Liver (tissue), 9 donors: ENCODE data around the gene SGCD. TPM values are rescaled to one million over a fixed set of nuclear protein-coding genes. Genes with fewer than 3 reads are reported as not detected.

Experiments
- DNase-seq: peaks from one replicate; pipeline ENCODE4 v3.0.0-alpha.2; 2017; ENCODE audit warnings: low spot score
- H3K27ac ChIP-seq, 2 donors: one replicate each; pipeline ENCODE4 v1.7.0; 2013; ENCODE audit warnings: inconsistent platforms in 2 of 2, low read length in 2 of 2, control low read depth in 1 of 2, low read depth in 1 of 2, mild to moderate bottlenecking in 1 of 2
- H3K27me3 ChIP-seq, 4 donors: one replicate each; pipeline versions ENCODE4 v1.6.1 to v1.7.0; 2013; ENCODE audit warnings: low read length in 3 of 4, inconsistent platforms in 1 of 4, mild to moderate bottlenecking in 1 of 4, moderate library complexity in 1 of 4; ENCODE audit not compliant: control insufficient read depth in 4 of 4, insufficient read depth in 4 of 4
- H3K36me3 ChIP-seq, 4 donors: one replicate each; pipeline versions ENCODE4 v1.6.1 to v1.7.0; 2013; ENCODE audit warnings: low read length in 3 of 4, mild to moderate bottlenecking in 3 of 4, low read depth in 1 of 4, moderate library complexity in 1 of 4; ENCODE audit not compliant: control insufficient read depth in 4 of 4, insufficient read depth in 3 of 4
- H3K4me1 ChIP-seq, 4 donors: one replicate each; pipeline versions ENCODE4 v1.6.1 to v1.7.0; 2013; ENCODE audit warnings: low read length in 3 of 4, mild to moderate bottlenecking in 3 of 4, moderate library complexity in 1 of 4; ENCODE audit not compliant: control insufficient read depth in 4 of 4, insufficient read depth in 4 of 4
- H3K4me3 ChIP-seq, 3 donors: one replicate each; pipeline versions ENCODE4 v1.6.1 to v1.7.0; 2013; ENCODE audit warnings: low read length in 3 of 3, control low read depth in 1 of 3, low read depth in 1 of 3, mild to moderate bottlenecking in 1 of 3
- H3K9ac ChIP-seq, 2 donors: one replicate each; pipeline ENCODE4 v1.7.0; 2013; ENCODE audit warnings: low read length in 2 of 2, mild to moderate bottlenecking in 2 of 2, moderate library complexity in 2 of 2, control low read depth in 1 of 2, low read depth in 1 of 2
- H3K9me3 ChIP-seq, 4 donors: one replicate each; pipeline versions ENCODE4 v1.6.1 to v1.7.0; 2013; ENCODE audit warnings: low read length in 3 of 4; ENCODE audit not compliant: control insufficient read depth in 4 of 4
- ATF3 ChIP-seq: IDR thresholded peaks from 2 replicates; pipeline ENCODE4 v1.6.1; 2016; ENCODE audit warnings: antibody characterized with exemption
- CTCF ChIP-seq: fragments of 150-350 bp; IDR thresholded peaks from 2 replicates; pipeline ENCODE4 v1.5.1; 2017; ENCODE audit warnings: improper control_type of control experiment, low read depth, low read length; ENCODE audit not compliant: missing input control
- EGR1 ChIP-seq, 2 donors: IDR thresholded peaks; 2 replicates each; pipeline ENCODE4 v1.6.1; 2016 to 2018; ENCODE audit warnings: antibody characterized with exemption in 2 of 2, low read depth in 2 of 2
- FOXA1 ChIP-seq: IDR thresholded peaks from 2 replicates; pipeline ENCODE4 v1.6.1; 2016; ENCODE audit warnings: antibody characterized with exemption
- FOXA2 ChIP-seq: IDR thresholded peaks from 2 replicates; pipeline ENCODE4 v1.6.1; 2016; ENCODE audit warnings: antibody characterized with exemption
- GABPA ChIP-seq, 2 donors: IDR thresholded peaks in 1 of 2; conservative IDR thresholded peaks in 1 of 2; 2 replicates each; pipeline ENCODE4 v1.6.1; 2016; ENCODE audit warnings: antibody characterized with exemption in 2 of 2, mild to moderate bottlenecking in 1 of 2, moderate library complexity in 1 of 2
- HNF4A ChIP-seq, 2 donors: conservative IDR thresholded peaks; 2 replicates each; pipeline ENCODE4 v1.6.1; 2016; ENCODE audit warnings: antibody characterized with exemption in 2 of 2, mild to moderate bottlenecking in 2 of 2
- HNF4G ChIP-seq: IDR thresholded peaks from 2 replicates; pipeline ENCODE4 v1.6.1; 2016; ENCODE audit warnings: antibody characterized with exemption
- JUND ChIP-seq, 2 donors: IDR thresholded peaks; 2 replicates each; pipeline ENCODE4 v1.6.1; 2016; ENCODE audit warnings: antibody characterized with exemption in 2 of 2
- MAX ChIP-seq: IDR thresholded peaks from 2 replicates; pipeline ENCODE4 v1.6.1; 2016; ENCODE audit warnings: antibody characterized with exemption
- NR2F2 ChIP-seq: IDR thresholded peaks from 2 replicates; pipeline ENCODE4 v1.6.1; 2016; ENCODE audit warnings: antibody characterized with exemption
- RAD21 ChIP-seq, 2 donors: IDR thresholded peaks; 2 replicates each; pipeline ENCODE4 v1.6.1; 2016; ENCODE audit warnings: antibody characterized with exemption in 2 of 2, mild to moderate bottlenecking in 2 of 2
- REST ChIP-seq: IDR thresholded peaks from 2 replicates; pipeline ENCODE4 v1.6.1; 2016; ENCODE audit warnings: antibody characterized with exemption, mild to moderate bottlenecking
- RXRA ChIP-seq, 2 donors: IDR thresholded peaks; 2 replicates each; pipeline ENCODE4 v1.6.1; 2017 to 2018; ENCODE audit warnings: antibody characterized with exemption in 2 of 2, mild to moderate bottlenecking in 1 of 2
- SP1 ChIP-seq: IDR thresholded peaks from 2 replicates; pipeline ENCODE4 v1.6.1; 2018; ENCODE audit warnings: antibody characterized with exemption, mild to moderate bottlenecking
- TAF1 ChIP-seq: conservative IDR thresholded peaks from 2 replicates; pipeline ENCODE4 v1.6.1; 2016; ENCODE audit warnings: antibody characterized with exemption, mild to moderate bottlenecking
- YY1 ChIP-seq: IDR thresholded peaks from 2 replicates; pipeline ENCODE4 v1.6.1; 2016; ENCODE audit warnings: antibody characterized with exemption, mild to moderate bottlenecking
- ZBTB33 ChIP-seq: IDR thresholded peaks from 2 replicates; pipeline ENCODE4 v1.6.1; 2016; ENCODE audit warnings: antibody characterized with exemption
- WGBS: extraction: QIAGEN DNeasy Blood & Tissue Kit; methylation state at CpG from one replicate; pipeline ENCODE4 v1.1.7; 2013; 5-methylcytosine and 5-hydroxymethylcytosine counted together
- polyA plus RNA-seq, 2 donors: library from polyadenylated mRNA; stranded (reverse) in 1 of 2; unstranded in 1 of 2; fragments of 200-250 nt in 1 of 2; fragments of >200 nt in 1 of 2; fragmentation: Nextera tagmentation in 1 of 2; extraction: Ambion mirVana in 1 of 2; gene quantifications; one replicate each; pipeline versions ENCODE4 v1.2.1 to v1.2.3, GENCODE V29; 2013 to 2015
- total RNA-seq, 2 donors: library from RNA; depleted of rRNA; stranded (reverse); fragments of >200 nt; gene quantifications; one replicate each; pipeline ENCODE4 v1.2.3, GENCODE V29; 2014
- donor health status: healthy.
- donor health status: healthy.
- donor health status: healthy.
- donor health status: healthy.
- donor health status: healthy.

Gene SGCD
- total and polyA plus RNA-seq, 4 donors: 0.35 to 1.7 (median 1.0) TPM

GRCh38 chr5:156594406-156594805 is 267.4 kb downstream of the SGCD start:
- H3K9me3 ChIP-seq: no peaks in the 10 kb centered on the region
- no peaks in the 10 kb centered on the region for H3K36me3 ChIP-seq
- no peaks in the 10 kb centered on the region for H3K27me3 ChIP-seq
- 84% methylated on average over 1 of the region's 1 CpG for WGBS
- H3K4me1 ChIP-seq: no peaks in the 10 kb centered on the region
- TF ChIP-seq SP1 (no peak), RAD21 (IDR thresholded peaks at IDR 0.05) (no peak), FOXA2 (no peak), CTCF (no peak), REST (no peak), RXRA (IDR thresholded peaks at IDR 0.05) (no peak), NR2F2 (no peak), ZBTB33 (no peak), HNF4A (conservative IDR thresholded peaks at IDR 0.05) (no peak), ATF3 (no peak), FOXA1 (no peak), TAF1 (no peak), EGR1 (IDR thresholded peaks at IDR 0.05; ENCODE audit: low read depth in 2 of 2) (no peak), HNF4G (no peak), JUND (IDR thresholded peaks at IDR 0.05) (no peak), GABPA (IDR thresholded peaks at IDR 0.05 in 1 of 2, conservative IDR thresholded peaks at IDR 0.05 in 1 of 2) (no peak), MAX (no peak), YY1 (no peak)
- DNase-seq: no peak
- H3K27ac ChIP-seq: no peak overlapping the region
- no peak overlapping the region for H3K9ac ChIP-seq
- H3K4me3 ChIP-seq: no peak overlapping the region
